GM21576 (cell line): ENCODE data around the gene LCK.
A peak's percentile ranks its signal among the peaks of the same experiment; 100 is the strongest.

ENCODE experiments used
- ATAC-seq: cut with Tn5 transposase; IDR thresholded peaks from one replicate; pipeline ENCODE4 v1.9.1; 2021; ENCODE audit warnings: mild to moderate bottlenecking, moderate library complexity; ENCODE audit not compliant: unreplicated experiment

LCK gene

GRCh38 chr1:32250893-32251716 is at the start of gene LCK:
TSS of gene LCK (plus strand) at chr1:32251265. CDS start at chr1:32274330, 23,065 bp downstream.
- no peak for ATAC-seq

GRCh38 chr1:32204943-32205361 is 46.1 kb upstream of the LCK start:
- ATAC-seq: no peak

- no peak for ATAC-seq
Measured at GRCh38 chr1:32205401-32206370, 45.4 kb upstream of the LCK start, which contains the start of gene IQCC. TSS of gene IQCC (plus strand) at chr1:32205671. CDS start at chr1:32205682, 11 bp downstream.

- ATAC-seq: no peak
Measured at GRCh38 chr1:32208469-32208868, 42.6 kb upstream of the LCK start.

GRCh38 chr1:32208891-32209328 is 42.2 kb upstream of the LCK start, which contains the start of gene DCDC2B:
TSS of gene DCDC2B (plus strand) at chr1:32209089. CDS start at chr1:32209094, 5 bp downstream.
- ATAC-seq: no peak

GRCh38 chr1:32215629-32216480 is 35.2 kb upstream of the LCK start:
- no peak for ATAC-seq

- ATAC-seq: no peak
Measured at GRCh38 chr1:32216566-32216965, 34.5 kb upstream of the LCK start.

- ATAC-seq: no peak
Measured at GRCh38 chr1:32219022-32219421, 32.0 kb upstream of the LCK start.

GRCh38 chr1:32220746-32221580 is 30.1 kb upstream of the LCK start:
- ATAC-seq: no peak

GRCh38 chr1:32221581-32221979 is 29.5 kb upstream of the LCK start:
- no peak for ATAC-seq

GRCh38 chr1:32221980-32222755 is 28.9 kb upstream of the LCK start, which contains the start of the genes EIF3I and TMEM234:
TSS of gene EIF3I (plus strand) at chr1:32222407. CDS start at chr1:32222442, 35 bp downstream.
TSS of gene TMEM234 (minus strand) at chr1:32222353. CDS start at chr1:32222322, 31 bp downstream.
- ATAC-seq: peak; percentile 94

GRCh38 chr1:32223683-32224082 is 27.4 kb upstream of the LCK start:
- ATAC-seq: no peak

- no peak for ATAC-seq
Measured at GRCh38 chr1:32224285-32224684, 26.8 kb upstream of the LCK start.

- ATAC-seq: no peak
Measured at GRCh38 chr1:32228771-32229170, 22.3 kb upstream of the LCK start.

GRCh38 chr1:32231843-32232432 is 19.1 kb upstream of the LCK start:
- ATAC-seq: no peak

GRCh38 chr1:32232558-32233304 is 18.3 kb upstream of the LCK start:
- no peak for ATAC-seq

GRCh38 chr1:32234792-32235191 is 16.3 kb upstream of the LCK start:
- ATAC-seq: no peak
